GM12878 (cell line): ENCODE measurements around the gene LRRC26. TPM values are rescaled to one million over a fixed set of nuclear protein-coding genes. Genes with fewer than 3 reads are reported as not detected.

Source experiments
- ATAC-seq: fragments of 200-7000 bp; cut with Tn5 transposase; 3 replicates; pipeline ENCODE4 v1.9.1; 2020; ENCODE audit warnings: mild to moderate bottlenecking, moderate library complexity
- BruUV-seq: library from RNA; stranded (reverse); fragments of 400-500 nt; replicated peaks from 2 replicates; lab custom pipeline; 2021; lab: Mats Ljungman, UMichigan
- CTCF ChIA-PET: fragments of 300-600 bp; sonication (Branson Sonifier 250); formaldehyde crosslinking; extraction: SDS; loops from one replicate; lab custom pipeline; 2021; ENCODE audit warnings: inconsistent platforms; lab: Yijun Ruan, JAX
- POLR2A ChIA-PET: fragments of 350-600 bp; formaldehyde crosslinking; extraction: SDS; loops from one replicate; lab custom pipeline; 2021; ENCODE audit warnings: inconsistent platforms; lab: Charles Lee
- RAD21 ChIA-PET: fragments of 300-600 bp; sonication (Branson Sonifier 250); formaldehyde crosslinking; loops from one replicate; lab custom pipeline; 2023; ENCODE audit warnings: antibody characterized with exemption; ENCODE audit not compliant: unreplicated experiment; lab: Charles Lee
- SMC1A ChIA-PET: fragments of 300-600 bp; sonication (Branson Sonifier 250); formaldehyde crosslinking; loops from one replicate; lab custom pipeline; 2023; ENCODE audit not compliant: unreplicated experiment, uncharacterized antibody; lab: Charles Lee
- DNase-seq: peaks from one replicate; pipeline ENCODE4 v3.0.0-alpha.2; 2011; ENCODE audit warnings: low read depth, low spot score
- FAIRE-seq: peaks from 3 replicates; lab custom pipeline; 2011; peaks lifted over from hg19 to GRCh38; lab: Jason Lieb, UNC
- H2AFZ ChIP-seq: 2 replicates; pipeline ENCODE4 v1.6.0; 2011; ENCODE audit warnings: low read depth, low read length, control low read depth; ENCODE audit not compliant: control insufficient read depth
- H3K27ac ChIP-seq: 2 replicates; pipeline ENCODE4 v1.5.1; 2011; ENCODE audit warnings: control low read depth; ENCODE audit not compliant: control insufficient read depth, insufficient read depth
- H3K27me3 ChIP-seq, 2 experiments: replicated peaks in 1 of 2; 2 replicates each; pipeline versions ENCODE4 v1.6.0 to v1.6.1; 2011; ENCODE audit warnings: low read length in 1 of 2; ENCODE audit not compliant: control insufficient read depth in 2 of 2, insufficient read depth in 2 of 2
- H3K36me3 ChIP-seq, 2 experiments: 2 replicates each; pipeline ENCODE4 v1.5.1; 2011; ENCODE audit warnings: low read length in 1 of 2; ENCODE audit not compliant: control insufficient read depth in 2 of 2, insufficient read depth in 2 of 2
- H3K4me1 ChIP-seq: 2 replicates; pipeline ENCODE4 v1.6.1; 2011; ENCODE audit warnings: mild to moderate bottlenecking, low read length, moderate library complexity, mixed read lengths; ENCODE audit not compliant: control insufficient read depth, insufficient read depth
- H3K4me2 ChIP-seq: 2 replicates; pipeline ENCODE4 v1.6.0; 2011; ENCODE audit warnings: control low read depth; ENCODE audit not compliant: control insufficient read depth, insufficient read depth
- H3K4me3 ChIP-seq: fragments of 200-600 bp; sonication (generic); 2 replicates; pipeline ENCODE4 v1.5.1; 2016
- H3K79me2 ChIP-seq: 2 replicates; pipeline ENCODE4 v1.6.0; 2011; ENCODE audit warnings: low read length; ENCODE audit not compliant: control insufficient read depth, insufficient read depth
- H3K9ac ChIP-seq: 2 replicates; pipeline ENCODE4 v1.8.0; 2011; ENCODE audit warnings: low read length, control low read depth, mixed read lengths; ENCODE audit not compliant: control insufficient read depth, insufficient read depth
- H3K9me3 ChIP-seq: replicated peaks from 3 replicates; pipeline ENCODE4 v1.5.1; 2011; ENCODE audit warnings: mild to moderate bottlenecking, low read length; ENCODE audit not compliant: control insufficient read depth, insufficient read depth
- H4K20me1 ChIP-seq: 2 replicates; pipeline ENCODE4 v1.6.0; 2011; ENCODE audit not compliant: control insufficient read depth, insufficient read depth
- CBFB ChIP-seq: IDR thresholded peaks from 2 replicates; pipeline ENCODE4 v1.6.1; 2016; ENCODE audit warnings: antibody characterized with exemption, low read depth
- EZH2 ChIP-seq: IDR thresholded peaks from 2 replicates; pipeline ENCODE4 v1.6.1; 2012; ENCODE audit warnings: low read depth, mild to moderate bottlenecking, control low read depth, inconsistent platforms, low read length, borderline replicate concordance; ENCODE audit not compliant: control insufficient read depth
- MTA3 ChIP-seq: IDR thresholded peaks from 2 replicates; pipeline ENCODE4 v1.6.1; 2012; ENCODE audit warnings: low read length, inconsistent platforms, borderline replicate concordance
- PML ChIP-seq: IDR thresholded peaks from 2 replicates; pipeline ENCODE4 v1.6.1; 2012; ENCODE audit warnings: low read length, inconsistent platforms
- RELA ChIP-seq: fragments of 450-650 bp; IDR thresholded peaks from 2 replicates; pipeline ENCODE4 v1.8.0; 2014; ENCODE audit warnings: borderline replicate concordance; ENCODE audit not compliant: partially characterized antibody
- REST ChIP-seq: IDR thresholded peaks from 2 replicates; pipeline ENCODE4 v1.6.1; 2012; ENCODE audit warnings: mild to moderate bottlenecking, low read depth, low read length
- SMAD1 ChIP-seq: fragments of 450-650 bp; IDR thresholded peaks from 2 replicates; pipeline ENCODE4 v1.6.1; 2018; ENCODE audit warnings: mild to moderate bottlenecking, low read depth; ENCODE audit not compliant: partially characterized antibody
- SMAD5 ChIP-seq: IDR thresholded peaks from 2 replicates; pipeline ENCODE4 v1.6.1; 2016; ENCODE audit warnings: antibody characterized with exemption, low read depth
- WRNIP1 ChIP-seq: IDR thresholded peaks from 2 replicates; pipeline ENCODE4 v1.6.1; 2011; ENCODE audit warnings: low read depth, low read length, improper control_type of control experiment, borderline replicate concordance
- WGBS: methylation state at CpG from one replicate; pipeline ENCODE4 v1.1.6; 2016; ENCODE audit warnings: low lambda C conversion rate; ENCODE audit not compliant: insufficient replicate concordance, insufficient coverage; ENCODE audit errors: missing lambda C conversion rate; 5-methylcytosine and 5-hydroxymethylcytosine counted together
- in situ Hi-C: fragments of 300-500 bp; cut with MboI; formaldehyde crosslinking; loops from 9 replicates; pipeline ENCODE4 v1.14.3; 2018; ENCODE audit warnings: mixed read lengths
- intact Hi-C: fragments of 100-400 bp; cut with micrococcal nuclease; formaldehyde crosslinking; loops from one replicate; pipeline ENCODE4 v1.14.2; 2022; ENCODE audit not compliant: unreplicated experiment
- polyA plus RNA-seq, 11 experiments: library from polyadenylated mRNA; depleted of rRNA in 4 of 11; unstranded in 6 of 11; stranded (reverse) in 5 of 11; fragments of >200 nt; fragmentation: Nextera tagmentation in 4 of 11; fragmentation: Illumina TruSeq in 1 of 11; extraction: Ambion mirVana in 4 of 11; extraction: Trizol in 1 of 11; gene quantifications; 1 replicate in 1 of 11; 2 replicates in 10 of 11; pipeline versions ENCODE4 v1.2.1 to v1.2.3, GENCODE V29; 2011 to 2016; ENCODE audit warnings: inconsistent platforms in 2 of 11, missing spikeins in 2 of 11, low read depth in 1 of 11
- total RNA-seq, 4 experiments: library from RNA; depleted of rRNA in 3 of 4; stranded (reverse); fragments of >200 nt in 3 of 4; fragmentation: Illumina TruSeq in 1 of 4; extraction: Trizol in 1 of 4; gene quantifications; 2 replicates each; pipeline versions ENCODE4 v1.2.1 to v1.2.3, GENCODE V29; 2013 to 2021

Gene LRRC26
- total and polyA plus RNA-seq, 10 of the 15 experiments (the other 5 are each of a cell fraction or from before 2014, with no cell fraction given), result 0.29 to 0.91 (median 0.64) TPM; not detected in 5

GRCh38 chr9:137215196-137215986, 45.5 kb upstream of the LRRC26 start:
- H3K9me3 ChIP-seq, result no peaks in the 10 kb centered on the region
- H3K27ac ChIP-seq, result no peak overlapping the region
- no peak for TF ChIP-seq RELA
- no peak for TF ChIP-seq MTA3
- no peak for TF ChIP-seq PML
- TF ChIP-seq CBFB, result no peak
- H3K27me3 ChIP-seq, result no peaks in the 10 kb centered on the region
- CTCF ChIA-PET, result no interaction called here
- SMC1A ChIA-PET, result no interaction called here
- H3K79me2 ChIP-seq, result no peaks in the 10 kb centered on the region
- FAIRE-seq, result no peak
- no peaks in the 10 kb centered on the region for H3K4me1 ChIP-seq
- intact Hi-C loops, result no loop called here
- DNase-seq, result no peak
- ATAC-seq, result no peak
- no peak overlapping the region for H3K9ac ChIP-seq
- RAD21 ChIA-PET, result no interaction called here
- no peak overlapping the region for H3K4me2 ChIP-seq
- in situ Hi-C loops, result no loop called here
- no peak overlapping the region for H2AFZ ChIP-seq
- H4K20me1 ChIP-seq, result no peaks in the 10 kb centered on the region
- WGBS, result 85% methylated on average over 20 of the region's 22 CpGs
- peaks cover 0 to 2% of the 10 kb centered on the region in 2 experiments; a peak in 3 of 4 replicates for H3K36me3 ChIP-seq
- POLR2A ChIA-PET, result interaction anchor here (1.2 kb wide), 1 partner anchor 15 kb away, joined by 4 read pairs; the partner anchor contains the start of gene TPRN
- no peak overlapping the region for H3K4me3 ChIP-seq
- no TSS peak for BruUV-seq

- Histone ChIP-seq H3K27me3 (no peaks in the 10 kb centered on the region), H3K36me3 (peaks cover 0 to 2% of the 10 kb centered on the region in 2 experiments; a peak in 3 of 4 replicates), H3K4me1 (no peaks in the 10 kb centered on the region), H3K27ac (no peak overlapping the region), H3K79me2 (no peaks in the 10 kb centered on the region), H3K9ac (no peak overlapping the region), H2AFZ (no peak overlapping the region), H4K20me1 (no peaks in the 10 kb centered on the region), H3K9me3 (no peaks in the 10 kb centered on the region), H3K4me3 (no peak overlapping the region), H3K4me2 (no peak overlapping the region)
- no TSS peak for BruUV-seq
- ChIA-PET POLR2A (interaction anchor here (1.2 kb wide), 1 partner anchor 14 kb away, joined by 4 read pairs; the partner anchor contains the start of gene TPRN), RAD21 (no interaction called here), SMC1A (no interaction called here), CTCF (interaction anchor here (1.1 kb wide), 1 partner anchor 12 kb away, joined by 3 read pairs; the partner anchor contains the start of gene RNF224)
- 93% methylated on average over 18 of the region's 19 CpGs for WGBS
- TF ChIP-seq SMAD1 (no peak), EZH2 (no peak), SMAD5 (no peak), WRNIP1 (no peak), REST (no peak)
- no peak for ATAC-seq
- intact Hi-C loops, result no loop called here
- in situ Hi-C loops, result no loop called here
- DNase-seq, result no peak
- no peak for FAIRE-seq
Measured at GRCh38 chr9:137214620-137215019, 44.8 kb upstream of the LRRC26 start.
